SW480 (cell line): ENCODE data around the gene HIF3A.

Source experiments
- DNase-seq: peaks from one replicate; pipeline ENCODE4 v3.0.0-alpha.2; 2016; ENCODE audit warnings: low spot score

HIF3A gene

GRCh38 chr19:46330319-46330918, 33.6 kb downstream of the HIF3A start:
- DNase-seq = no peak

DNA sequence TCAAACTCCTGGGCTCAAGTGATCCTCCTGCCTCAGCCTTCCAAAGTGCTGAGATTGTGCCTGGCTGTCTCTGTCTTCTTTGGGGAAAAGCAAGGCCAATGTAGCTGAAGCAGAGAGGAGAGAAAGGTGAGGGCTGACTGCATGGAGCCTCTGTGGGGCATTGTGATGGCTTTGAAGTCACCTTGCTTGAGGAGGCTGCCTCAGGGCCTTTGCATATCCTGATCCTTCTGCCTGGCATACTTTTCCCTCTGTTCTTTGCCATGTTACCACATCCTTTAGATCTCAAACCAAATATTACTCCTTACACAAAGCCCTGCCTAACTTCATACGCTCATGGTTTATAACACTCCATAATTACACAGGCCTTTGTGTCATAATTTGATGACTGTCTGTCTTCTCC, 40.6 kb downstream of the HIF3A start:
- DNase-seq = no peak

DNA sequence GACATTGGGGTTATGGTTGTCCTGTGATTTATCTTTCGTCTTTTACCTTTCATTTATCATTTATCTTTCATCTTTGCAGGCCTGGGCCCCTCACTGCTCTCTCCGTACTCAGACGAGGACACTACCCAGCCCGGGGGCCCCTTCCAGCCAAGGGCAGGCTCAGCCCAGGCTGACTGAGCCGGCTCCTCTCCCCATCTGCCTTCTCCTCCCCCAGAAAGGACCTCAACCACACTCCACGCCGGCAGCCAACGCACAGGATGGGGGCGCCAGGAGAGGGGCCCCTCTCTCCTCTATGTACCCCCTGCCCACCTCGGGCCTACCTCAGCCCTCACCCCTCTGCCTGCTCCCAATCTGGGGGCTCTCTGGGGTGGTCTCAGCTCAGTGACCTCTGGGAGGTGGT, 42.6 kb downstream of the HIF3A start:
- no peak for DNase-seq

GRCh38 chr19:46340051-46340659, 43.3 kb downstream of the HIF3A start:
- no peak for DNase-seq

GRCh38 chr19:46341937-46342336, 45.1 kb downstream of the HIF3A start:
- DNase-seq = no peak

DNA sequence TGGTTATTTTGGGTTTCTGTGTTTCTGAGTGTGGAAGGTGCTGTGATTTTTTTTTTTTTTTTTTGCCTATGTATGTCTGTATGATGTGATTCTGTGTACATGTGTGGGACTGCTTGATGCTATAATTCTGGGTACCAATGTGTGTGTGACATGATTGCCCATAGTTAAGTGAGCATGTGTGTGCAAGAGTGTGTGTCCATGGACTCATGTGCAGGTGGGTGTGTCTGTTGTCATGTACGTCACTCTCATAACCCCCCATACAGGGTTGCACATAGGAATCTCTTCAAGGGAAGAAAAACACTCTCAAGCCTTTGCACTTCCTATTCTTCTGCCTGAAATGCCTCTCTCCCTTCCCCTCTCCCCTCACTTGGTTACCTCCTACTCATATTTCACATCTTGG, 47.5 kb downstream of the HIF3A start:
- no peak for DNase-seq

- no peak for DNase-seq
Measured at GRCh38 chr19:46345157-46345556, 48.3 kb downstream of the HIF3A start.

DNA sequence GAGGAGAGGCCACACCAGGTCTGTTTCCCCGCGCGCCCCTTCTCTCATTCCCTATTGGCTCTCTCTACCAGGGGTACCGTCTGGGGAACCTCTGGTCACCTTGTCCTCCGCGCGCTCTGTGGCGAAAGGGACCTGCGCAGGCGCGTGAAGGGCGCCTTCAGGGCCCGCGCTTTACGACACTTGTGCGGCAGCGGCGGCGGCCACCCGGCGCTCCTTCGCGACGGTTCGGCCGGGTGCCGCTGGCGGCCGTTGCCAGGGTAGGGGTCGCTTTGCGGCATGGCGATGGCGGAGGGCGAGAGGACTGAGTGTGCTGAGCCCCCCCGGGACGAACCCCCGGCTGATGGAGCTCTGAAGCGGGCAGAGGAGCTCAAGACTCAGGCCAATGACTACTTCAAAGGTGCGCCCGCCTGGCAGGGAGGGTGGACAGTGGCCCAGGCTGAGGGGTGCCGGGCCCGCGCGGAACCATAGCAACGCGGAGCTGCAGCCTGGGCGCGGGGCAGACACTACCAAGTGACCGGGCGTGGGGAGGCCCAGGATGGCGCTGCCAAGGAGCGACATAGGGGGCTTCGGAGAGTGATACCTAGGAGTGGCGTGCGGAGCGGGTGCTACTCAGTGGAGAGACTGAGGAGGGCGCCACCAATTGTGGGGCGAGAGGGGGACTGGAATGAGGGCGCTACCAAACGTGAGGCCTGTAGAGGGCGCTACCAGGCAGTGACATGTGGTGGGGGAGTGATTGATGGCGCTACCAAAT, 50.2 kb downstream of the HIF3A start, which contains the start of gene PPP5C:
Gene PPP5C (plus strand): TSS at position 267 of the 751 bp plus-strand sequence. CDS start 10 bp downstream, at position 277.
- peak; percentile 96 for DNase-seq

DNA sequence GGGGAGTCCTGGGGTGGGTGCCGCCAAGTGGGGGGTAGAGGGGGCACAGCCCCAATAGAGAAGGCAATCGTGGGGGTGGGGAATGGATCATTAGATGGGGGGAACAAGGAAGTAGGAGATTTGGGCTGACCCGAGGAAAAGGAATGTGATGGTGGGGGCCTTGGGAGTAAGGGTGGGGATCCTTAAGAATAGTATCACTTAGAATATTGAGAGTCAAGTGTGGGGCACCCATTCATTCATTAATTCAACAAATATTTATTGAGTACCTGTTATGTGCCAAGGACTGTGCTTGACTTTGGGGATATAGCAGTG, 50.7 kb downstream of the HIF3A start:
- DNase-seq = no peak

DNA sequence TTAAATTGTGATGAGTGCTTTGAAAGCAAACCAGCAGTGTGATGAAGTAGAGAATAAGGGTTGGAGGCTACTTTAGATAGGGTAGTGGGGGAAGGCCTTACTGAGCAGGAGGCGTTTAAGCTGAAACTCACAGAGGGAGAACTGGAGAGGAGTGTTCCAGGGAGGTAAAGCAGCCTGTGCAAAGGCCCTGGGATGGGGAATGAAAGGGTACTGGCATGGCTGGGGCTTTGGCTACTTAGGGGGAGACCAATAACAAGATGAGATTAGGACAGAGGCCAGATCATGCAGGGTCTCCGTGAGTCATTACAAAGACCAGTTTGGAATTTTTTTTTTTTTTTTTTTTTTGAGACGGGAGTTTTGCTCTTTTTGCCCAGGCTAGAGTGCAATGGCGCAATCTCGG, 51.1 kb downstream of the HIF3A start:
- DNase-seq = no peak

GRCh38 chr19:46349311-46349993, 52.6 kb downstream of the HIF3A start:
- DNase-seq = no peak

GRCh38 chr19:46350029-46350757, 53.4 kb downstream of the HIF3A start:
- no peak for DNase-seq

DNA sequence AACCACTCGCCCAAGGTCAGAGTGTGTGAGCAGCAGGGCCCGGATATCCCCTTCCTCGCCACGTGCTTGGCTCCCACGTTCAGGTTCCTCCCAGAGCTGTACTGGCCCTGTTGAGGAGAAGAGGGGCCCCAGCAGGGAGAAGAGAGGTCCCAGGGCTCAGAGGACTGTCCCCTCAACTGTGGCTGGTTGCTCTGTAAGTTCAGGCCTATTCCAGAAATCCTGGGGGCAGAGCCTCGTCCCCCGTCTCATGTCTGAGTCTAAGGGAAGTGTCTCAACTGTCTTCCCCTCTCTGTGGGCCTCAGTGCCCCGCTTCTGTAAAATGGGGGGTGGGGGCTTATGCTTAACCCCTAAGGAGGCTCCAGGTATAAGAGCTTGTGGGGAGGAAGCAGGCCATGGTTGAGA, 53.9 kb downstream of the HIF3A start:
- DNase-seq = no peak

- no peak for DNase-seq
Measured at GRCh38 chr19:46351241-46352041, 54.6 kb downstream of the HIF3A start.

- DNase-seq = no peak
Measured at GRCh38 chr19:46353730-46354528, 57.1 kb downstream of the HIF3A start.

- no peak for DNase-seq
Measured at GRCh38 chr19:46355234-46356148, 58.6 kb downstream of the HIF3A start.

DNA sequence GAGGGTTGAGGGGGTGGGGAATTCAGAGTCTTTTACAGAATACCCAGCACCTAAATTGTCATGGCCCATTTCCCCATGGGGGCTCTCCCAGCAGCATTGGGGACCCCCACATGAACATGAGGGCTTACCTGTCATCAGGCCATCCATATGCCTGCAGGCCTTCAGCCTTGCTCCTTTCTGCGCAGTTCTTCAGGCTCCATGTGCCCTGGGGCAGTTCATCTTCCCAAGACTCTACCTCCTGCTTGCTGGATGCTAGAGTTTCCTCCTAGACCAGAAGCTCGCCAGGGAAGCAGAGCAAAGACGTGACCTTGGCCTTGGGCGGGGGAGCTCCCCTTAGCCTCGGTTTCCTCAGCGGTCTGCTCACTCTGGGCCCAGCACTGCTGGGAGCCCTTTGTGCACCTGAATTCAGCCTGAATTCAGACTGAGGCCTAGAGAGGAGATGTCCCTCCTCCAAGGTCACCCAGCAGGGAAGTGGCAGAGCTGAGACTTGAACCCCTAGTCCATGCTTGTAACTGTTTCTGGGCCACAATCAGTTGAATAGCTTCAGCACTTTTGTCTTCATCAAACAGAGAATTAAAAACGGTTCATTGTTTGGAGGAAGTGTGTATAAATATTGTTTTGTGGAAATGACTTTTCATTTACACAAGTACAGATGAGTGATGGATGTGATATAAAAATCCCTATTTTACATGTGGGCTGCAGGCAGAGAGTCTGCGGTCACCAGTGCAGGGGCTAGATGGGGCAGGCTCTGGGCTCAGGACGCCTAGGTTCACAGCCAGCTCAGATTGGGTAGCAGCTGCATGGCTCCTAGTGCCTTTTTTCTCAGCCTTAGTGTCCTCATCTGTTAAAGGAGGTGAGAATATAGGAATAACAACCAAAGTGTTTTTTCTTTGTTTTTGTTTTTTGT, 59.6 kb downstream of the HIF3A start:
- no peak for DNase-seq

DNA sequence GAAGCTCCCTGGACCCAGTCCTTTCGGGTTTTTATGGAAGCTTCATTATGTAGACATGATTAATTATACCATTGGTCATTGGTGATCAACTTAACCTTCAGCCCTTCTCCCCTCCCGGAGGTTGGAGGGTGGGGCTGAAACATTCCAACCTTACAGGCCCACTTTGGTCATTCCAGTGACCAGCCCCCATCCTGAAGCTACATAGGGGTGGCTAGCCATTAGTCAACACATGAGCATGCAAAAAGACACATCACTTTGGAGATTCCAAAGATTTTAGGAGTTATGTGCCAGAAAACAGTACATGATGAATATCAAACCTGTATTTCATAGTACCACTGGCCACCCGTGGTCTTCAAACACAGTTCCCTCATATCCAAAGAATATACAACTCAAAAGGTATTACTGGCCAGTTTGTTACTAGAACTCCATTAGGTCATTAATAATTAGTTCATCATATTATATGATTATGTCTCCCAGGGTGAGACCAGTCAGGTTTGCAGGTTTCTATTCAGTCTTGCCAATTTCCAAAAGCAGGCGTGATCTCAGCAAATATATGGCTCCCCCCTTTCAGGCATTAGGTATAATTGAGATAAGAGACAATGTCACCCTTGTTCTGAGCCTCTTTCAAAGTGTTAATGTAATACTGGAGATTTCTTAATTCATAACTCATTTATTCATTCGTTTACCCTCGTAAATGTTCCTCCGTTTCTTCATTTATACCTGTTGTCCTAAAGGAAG, 61.2 kb downstream of the HIF3A start:
- DNase-seq = no peak
